AG04449 (cell line): Measurements from ENCODE around the gene PALB2.
A peak's percentile ranks its signal among the peaks of the same experiment; 100 is the strongest.

Experiments
- CTCF ChIA-PET: fragments of 350-600 bp; formaldehyde crosslinking; extraction: SDS; loops from one replicate; lab custom pipeline; 2021; ENCODE audit warnings: antibody characterized with exemption; lab: Yijun Ruan, JAX
- POLR2A ChIA-PET: fragments of 400-600, 350-600 bp; formaldehyde crosslinking; extraction: SDS; loops from one replicate; lab custom pipeline; 2020; ENCODE audit warnings: antibody characterized with exemption, inconsistent platforms; lab: Yijun Ruan, JAX
- DNase-seq: peaks from one replicate; pipeline ENCODE4 v3.0.0-alpha.2; 2010; ENCODE audit warnings: low read depth, low spot score
- H3K4me3 ChIP-seq: 2 replicates; pipeline ENCODE4 v1.5.1; 2011; ENCODE audit warnings: low read depth, mild to moderate bottlenecking, control low read depth, low read length
- TF ChIP-seq, protein P1 (sequence below): IDR thresholded peaks from one replicate; pipeline ENCODE4 v1.5.1; 2011; ENCODE audit warnings: mild to moderate bottlenecking, moderate library complexity, low read length, control low read depth, inconsistent platforms; ENCODE audit not compliant: insufficient read depth; ENCODE audit errors: missing control alignments

The PALB2 gene

DNA sequence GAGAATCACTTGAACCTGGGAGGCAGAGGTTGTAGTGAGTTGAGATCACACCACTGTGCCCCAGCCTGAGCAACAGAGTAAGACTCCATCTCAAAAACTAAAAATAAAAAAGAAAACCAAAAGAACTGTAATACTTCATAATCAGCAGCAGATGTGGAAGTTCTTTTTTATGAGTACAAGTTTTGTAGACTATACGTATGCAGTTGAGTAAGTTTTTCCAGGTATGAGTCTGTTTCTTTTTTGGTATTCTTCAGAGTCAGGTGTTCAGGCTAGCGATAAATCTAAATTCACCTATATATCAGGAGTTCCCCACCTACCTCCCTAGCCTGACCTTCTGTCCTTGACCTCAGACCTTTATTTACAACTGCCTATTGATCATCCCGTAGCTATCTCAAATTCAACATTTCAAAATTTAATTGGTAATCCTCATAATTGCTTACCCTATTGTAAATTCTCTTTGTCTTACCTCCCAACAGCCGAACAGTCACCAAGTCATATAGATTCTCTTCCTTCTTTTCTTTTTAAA is 10.9 kb upstream of the PALB2 start:
- ChIA-PET CTCF (interaction anchor here (1.4 kb wide), 1 partner anchor 10 kb away, joined by 4 read pairs; no protein-coding TSS in a partner anchor), POLR2A (interaction anchor here (2.3 kb wide), 1 partner anchor 11 kb away, joined by 6 read pairs; the partner anchor contains the start of genes DCTN5 and PALB2)
- H3K4me3 ChIP-seq = no peak overlapping the region
- TF ChIP-seq, protein P1, sequence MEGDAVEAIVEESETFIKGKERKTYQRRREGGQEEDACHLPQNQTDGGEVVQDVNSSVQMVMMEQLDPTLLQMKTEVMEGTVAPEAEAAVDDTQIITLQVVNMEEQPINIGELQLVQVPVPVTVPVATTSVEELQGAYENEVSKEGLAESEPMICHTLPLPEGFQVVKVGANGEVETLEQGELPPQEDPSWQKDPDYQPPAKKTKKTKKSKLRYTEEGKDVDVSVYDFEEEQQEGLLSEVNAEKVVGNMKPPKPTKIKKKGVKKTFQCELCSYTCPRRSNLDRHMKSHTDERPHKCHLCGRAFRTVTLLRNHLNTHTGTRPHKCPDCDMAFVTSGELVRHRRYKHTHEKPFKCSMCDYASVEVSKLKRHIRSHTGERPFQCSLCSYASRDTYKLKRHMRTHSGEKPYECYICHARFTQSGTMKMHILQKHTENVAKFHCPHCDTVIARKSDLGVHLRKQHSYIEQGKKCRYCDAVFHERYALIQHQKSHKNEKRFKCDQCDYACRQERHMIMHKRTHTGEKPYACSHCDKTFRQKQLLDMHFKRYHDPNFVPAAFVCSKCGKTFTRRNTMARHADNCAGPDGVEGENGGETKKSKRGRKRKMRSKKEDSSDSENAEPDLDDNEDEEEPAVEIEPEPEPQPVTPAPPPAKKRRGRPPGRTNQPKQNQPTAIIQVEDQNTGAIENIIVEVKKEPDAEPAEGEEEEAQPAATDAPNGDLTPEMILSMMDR = no peak
- DNase-seq = no peak

DNA sequence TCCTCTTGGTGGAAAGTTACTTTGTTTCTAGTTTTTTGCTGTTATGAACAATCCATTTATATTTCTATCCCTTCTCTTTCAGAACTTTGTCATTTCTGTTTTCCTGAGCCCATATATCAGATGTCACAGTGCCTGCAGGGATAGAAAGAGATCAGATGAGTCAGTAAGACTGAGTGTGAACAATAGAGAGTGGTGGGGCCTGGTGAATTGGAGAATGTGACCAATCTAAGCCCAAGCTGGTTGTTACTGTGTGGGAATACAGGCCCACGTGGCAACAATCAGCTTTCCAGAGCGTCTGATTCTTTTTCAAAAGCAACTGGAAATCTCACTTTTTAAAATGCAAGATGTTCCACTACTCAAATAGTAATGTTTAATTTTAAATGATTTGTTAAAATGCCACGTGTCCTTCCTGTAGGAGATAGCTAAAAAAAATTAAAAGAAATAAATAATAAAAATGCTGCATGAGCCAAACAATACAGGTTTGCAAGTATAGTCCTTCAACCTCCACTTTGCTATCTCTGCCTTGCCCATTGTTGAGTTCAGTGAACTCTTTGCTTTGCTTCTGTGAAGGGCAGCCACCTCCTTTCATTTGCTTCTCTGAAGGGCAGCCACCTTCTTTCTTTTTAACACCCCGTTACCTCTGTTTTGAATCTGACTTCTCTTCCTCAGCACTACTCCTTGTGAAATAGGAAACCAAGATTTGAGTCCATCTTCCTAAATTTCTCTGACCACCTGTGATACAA is 9.7 kb upstream of the PALB2 start:
- CTCF ChIA-PET = interaction anchor here (1.4 kb wide), 1 partner anchor 11 kb away, joined by 4 read pairs; no protein-coding TSS in a partner anchor
- POLR2A ChIA-PET = interaction anchor here (2.3 kb wide), 1 partner anchor 10 kb away, joined by 6 read pairs; the partner anchor contains the start of genes DCTN5 and PALB2
- TF ChIP-seq, protein P1 = no peak
- DNase-seq = no peak
- H3K4me3 ChIP-seq = no peak overlapping the region

DNA sequence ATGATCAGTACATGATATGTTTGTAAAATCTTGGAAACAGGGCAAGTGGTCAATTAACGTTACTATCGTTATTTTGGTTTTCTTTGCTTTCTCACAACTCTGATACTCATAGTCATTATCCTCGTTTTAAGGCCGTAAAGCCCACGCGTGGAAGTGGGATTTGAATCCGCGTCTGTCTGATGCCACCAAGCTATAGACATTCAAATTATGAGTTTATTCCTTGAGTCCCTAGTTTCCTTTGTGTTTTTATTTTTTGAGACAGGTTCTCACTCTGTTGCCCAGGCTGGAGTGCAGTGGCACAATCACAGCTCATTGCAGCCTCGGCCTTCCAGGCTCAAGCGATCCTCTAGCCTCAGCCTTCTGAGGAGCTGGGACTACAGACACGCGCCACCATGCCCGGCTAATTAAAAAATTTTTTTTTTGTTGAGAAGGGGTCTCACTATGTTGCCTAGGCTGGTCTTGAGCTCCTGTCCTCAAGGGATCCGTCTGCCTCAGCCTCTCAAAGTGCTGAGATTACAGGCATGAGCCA is 1.2 kb upstream of the PALB2 start:
- H3K4me3 ChIP-seq = peak overlapping the region; percentile 99
- ChIA-PET CTCF (interaction anchor here (0.9 to 1.4 kb wide), 3 partner anchors 25 to 207 kb away, joined by 3 to 5 read pairs (median 3); partner anchors contain the start of gene PLK1), POLR2A (interaction anchor here (0.9 kb wide), 2 partner anchors 13 to 23 kb away, joined by 3 read pairs; no protein-coding TSS in a partner anchor)
- TF ChIP-seq, protein P1 = no peak
- DNase-seq = no peak

DNA sequence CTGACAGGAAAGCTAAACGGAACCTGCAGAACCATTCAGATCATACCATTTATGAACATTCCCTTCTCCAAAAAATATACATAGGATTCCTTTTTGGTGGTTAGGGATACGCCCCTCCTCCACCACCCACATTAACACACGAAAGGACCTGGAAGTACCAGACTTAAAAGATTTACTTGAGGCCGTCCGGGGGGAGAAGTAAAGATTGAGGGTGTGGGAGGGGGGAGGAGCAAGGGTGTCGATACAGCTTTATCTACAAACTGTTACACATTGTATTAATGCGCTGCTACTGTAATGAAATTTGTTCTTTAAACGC is 537 bp downstream of the PALB2 start:
- ChIA-PET CTCF (interaction anchor here (1.7 kb wide), 1 partner anchor 43 kb away, joined by 10 read pairs; the partner anchor contains the start of gene NDUFAB1), POLR2A (interaction anchor here (1.3 kb wide), 2 partner anchors 11 to 16 kb away, joined by 3 to 6 read pairs; no protein-coding TSS in a partner anchor)
- H3K4me3 ChIP-seq = peak overlapping the region; percentile 99
- no peak for DNase-seq
- TF ChIP-seq, protein P1 = no peak

DNA sequence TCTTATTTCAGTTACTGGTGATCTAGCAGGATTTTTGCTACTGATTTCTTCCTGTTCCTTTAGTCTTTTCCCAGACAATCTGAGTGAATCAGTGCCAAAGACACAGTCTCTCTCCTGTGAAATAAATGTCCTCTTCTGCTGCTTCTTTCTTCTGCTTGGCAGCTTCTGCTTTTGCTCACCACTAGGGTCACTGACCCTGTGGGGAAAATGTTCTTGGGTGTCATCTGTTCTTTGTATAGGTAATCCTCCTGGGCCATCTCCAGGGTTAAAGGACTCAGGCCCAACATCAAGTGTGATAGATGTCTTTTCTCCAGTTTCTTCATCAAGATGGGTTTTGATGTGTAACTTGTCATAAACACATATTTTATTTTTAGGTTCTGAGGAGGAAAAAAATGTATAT is 5.2 kb downstream of the PALB2 start:
- POLR2A ChIA-PET = no interaction called here

More for the DNA sequence above, 5.2 kb downstream of the PALB2 start:
- no peak for DNase-seq
- H3K4me3 ChIP-seq = no peak overlapping the region
- CTCF ChIA-PET = no interaction called here
- TF ChIP-seq, protein P1 = no peak
